ENCODE data around the gene GRIP1. TPM values are rescaled to one million over a fixed set of nuclear protein-coding genes. Genes with fewer than 3 reads are reported as not detected.

The GRIP1 gene
- total and polyA plus RNA-seq, 2 donors (not counting 3 experiments of a cell fraction or from before 2014, with no cell fraction given) = 0.04 to 0.69 TPM

- Histone ChIP-seq H3K9me3 (replicated peaks; ENCODE audit: control insufficient read depth, insufficient read depth, low read length) (no peaks in the 10 kb centered on the region), H3K27me3 (ENCODE audit: control insufficient read depth in 2 of 2, insufficient read depth in 2 of 2, low read length in 2 of 2) (peaks cover 0 to 6% of the 10 kb centered on the region in 2 experiments), H3K27ac (ENCODE audit: insufficient read depth, low read depth, low read length) (no peak overlapping the region), H3K79me2 (ENCODE audit: control insufficient read depth, insufficient read depth, low read length) (no peaks in the 10 kb centered on the region), H3K9ac (replicated peaks; ENCODE audit: extremely low read depth, insufficient read depth, low read length) (no peak overlapping the region), H4K20me1 (replicated peaks; ENCODE audit: control insufficient read depth, extremely low read depth, insufficient read depth, low read length) (no peaks in the 10 kb centered on the region), H3K4me2 (ENCODE audit: insufficient read depth, low read length) (no peak overlapping the region), H2AFZ (ENCODE audit: low read depth, low read length) (no peak overlapping the region), H3K36me3 (ENCODE audit: control insufficient read depth in 2 of 2, extremely low read depth in 1 of 2, insufficient read depth in 2 of 2, low read length in 2 of 2) (no peaks in the 10 kb centered on the region), H3K4me1 (ENCODE audit: control insufficient read depth, extremely low read depth, insufficient read depth, low read length) (peaks cover under 1% of the 10 kb centered on the region), H3K4me3 (replicated peaks in 1 of 3; ENCODE audit: insufficient read depth in 1 of 3, low read depth in 1 of 3, low read length in 3 of 3) (no peak overlapping the region), H3K9me1 (replicated peaks; ENCODE audit: control insufficient read depth, extremely low read depth, insufficient read depth, low read length) (no peaks in the 10 kb centered on the region)
- TF ChIP-seq FOS (IDR thresholded peaks at IDR 0.05; ENCODE audit: borderline replicate concordance, insufficient read depth, low read length) = no peak
- FAIRE-seq (no peak), DNase-seq (ENCODE audit: low read depth, low spot score) (peak; percentile 17)
- dilution Hi-C loops (cut with MboI; ENCODE audit: extremely low pct_ligation_motif_present, low sequenced_read_pairs) (no loop called here), intact Hi-C loops (cut with micrococcal nuclease) (loop anchor here (10.0 kb wide), 1 partner anchor 74 kb away; no protein-coding TSS in a partner anchor)
- ChIA-PET POLR2A (no interaction called here), CTCF (no interaction called here)
- no TSS peak for BruUV-seq (replicated peaks)
Measured at GRCh38 chr12:66668311-66668710, 10.6 kb downstream of the GRIP1 start.

GRCh38 chr12:66667906-66668305 is 11.0 kb downstream of the GRIP1 start:
- Histone ChIP-seq H3K27me3 (ENCODE audit: control insufficient read depth in 2 of 2, insufficient read depth in 2 of 2, low read length in 2 of 2) (peaks cover 0 to 6% of the 10 kb centered on the region in 2 experiments), H3K36me3 (ENCODE audit: control insufficient read depth in 2 of 2, extremely low read depth in 1 of 2, insufficient read depth in 2 of 2, low read length in 2 of 2) (no peaks in the 10 kb centered on the region), H3K9me3 (replicated peaks; ENCODE audit: control insufficient read depth, insufficient read depth, low read length) (no peaks in the 10 kb centered on the region), H3K4me1 (ENCODE audit: control insufficient read depth, extremely low read depth, insufficient read depth, low read length) (peaks cover 2% of the 10 kb centered on the region), H3K4me2 (ENCODE audit: insufficient read depth, low read length) (no peak overlapping the region), H3K9me1 (replicated peaks; ENCODE audit: control insufficient read depth, extremely low read depth, insufficient read depth, low read length) (no peaks in the 10 kb centered on the region), H4K20me1 (replicated peaks; ENCODE audit: control insufficient read depth, extremely low read depth, insufficient read depth, low read length) (no peaks in the 10 kb centered on the region), H2AFZ (ENCODE audit: low read depth, low read length) (no peak overlapping the region), H3K27ac (ENCODE audit: insufficient read depth, low read depth, low read length) (no peak overlapping the region), H3K9ac (replicated peaks; ENCODE audit: extremely low read depth, insufficient read depth, low read length) (no peak overlapping the region), H3K4me3 (replicated peaks in 1 of 3; ENCODE audit: insufficient read depth in 1 of 3, low read depth in 1 of 3, low read length in 3 of 3) (no peak overlapping the region), H3K79me2 (ENCODE audit: control insufficient read depth, insufficient read depth, low read length) (no peaks in the 10 kb centered on the region)
- CTCF ChIA-PET = no interaction called here
- intact Hi-C loops (cut with micrococcal nuclease) (loop anchor here (10.0 kb wide), 1 partner anchor 73 kb away; no protein-coding TSS in a partner anchor), dilution Hi-C loops (cut with MboI; ENCODE audit: extremely low pct_ligation_motif_present, low sequenced_read_pairs) (no loop called here)
- FAIRE-seq = no peak
- POLR2A ChIA-PET = no interaction called here
- BruUV-seq (replicated peaks) = no TSS peak
- no peak for DNase-seq (ENCODE audit: low read depth, low spot score)
- TF ChIP-seq CTCF (IDR thresholded peaks at IDR 0.05; ENCODE audit: extremely low read depth in 1 of 2, insufficient read depth in 1 of 2, low read depth in 1 of 2, low read length in 2 of 2) = no peak
- no peak for TF ChIP-seq FOS (IDR thresholded peaks at IDR 0.05; ENCODE audit: borderline replicate concordance, insufficient read depth, low read length)
- TF ChIP-seq GATA2 (IDR thresholded peaks at IDR 0.05; ENCODE audit: insufficient read depth, insufficient read length, low read depth, low read length) = no peak
- no peak for TF ChIP-seq POLR2AphosphoS5 (IDR thresholded peaks at IDR 0.05; ENCODE audit: insufficient read depth, low read depth, low read length)
- TF ChIP-seq POLR2A (IDR thresholded peaks at IDR 0.05; ENCODE audit: low read depth, low read length) = no peak
- TF ChIP-seq MAX (IDR thresholded peaks at IDR 0.05; ENCODE audit: insufficient read depth, insufficient read length) = no peak
- no peak for TF ChIP-seq EZH2 (IDR thresholded peaks at IDR 0.05; ENCODE audit: borderline replicate concordance, low read depth, low read length, severe bottlenecking)

Data from endothelial cell of umbilical vein (primary cell).